B cell (primary cell): ENCODE results near the gene PCDH19. TPM values are rescaled to one million over a fixed set of nuclear protein-coding genes. Genes with fewer than 3 reads are reported as not detected.

ENCODE experiments used
- ATAC-seq: fragments of 200-7000 bp; cut with Tn5 transposase; one replicate; pipeline ENCODE4 v1.10.0; 2021; ENCODE audit warnings: low read depth, mild to moderate bottlenecking, moderate number of reproducible peaks, moderate library complexity
- CTCF ChIA-PET: fragments of 350-600 bp; sonication (Branson Sonifier 250); formaldehyde crosslinking; loops from one replicate; lab custom pipeline; 2021; ENCODE audit warnings: antibody characterized with exemption, inconsistent platforms; lab: Charles Lee
- POLR2A ChIA-PET: fragments of 350-600 bp; sonication (Branson Sonifier 250); formaldehyde crosslinking; loops from one replicate; lab custom pipeline; 2021; ENCODE audit warnings: antibody characterized with exemption; lab: Charles Lee
- DNase-seq: peaks from one replicate; pipeline ENCODE4 v3.0.0; 2013
- H2AFZ ChIP-seq: 2 replicates; pipeline ENCODE4 v1.6.1; 2012; ENCODE audit warnings: mild to moderate bottlenecking, low read depth, low read length; ENCODE audit not compliant: insufficient read depth, poor library complexity, severe bottlenecking
- H3K27ac ChIP-seq, 2 donors: 1 replicate in 1 of 2; 2 replicates in 1 of 2; pipeline ENCODE4 v1.5.1; 2012 to 2013; ENCODE audit warnings: low read length in 2 of 2, mild to moderate bottlenecking in 2 of 2, moderate library complexity in 1 of 2
- H3K27me3 ChIP-seq, 4 experiments: fragments of 200-600 bp in 1 of 4; sonication (generic) in 1 of 4; replicated peaks in 1 of 4; 1 replicate in 2 of 4; 2 replicates in 2 of 4; pipeline versions ENCODE4 v1.6.1 to v1.7.0; 2013 to 2016; ENCODE audit warnings: low read length in 3 of 4, mild to moderate bottlenecking in 2 of 4, mixed read lengths in 1 of 4, moderate library complexity in 1 of 4; ENCODE audit not compliant: insufficient read depth in 4 of 4, control insufficient read depth in 3 of 4; ENCODE audit errors: control extremely low read depth in 1 of 4
- H3K36me3 ChIP-seq, 2 experiments: replicated peaks in 1 of 2; 1 replicate in 1 of 2; 2 replicates in 1 of 2; pipeline versions ENCODE4 v1.6.1 to v1.7.1; 2013; ENCODE audit warnings: low read length in 1 of 2; ENCODE audit not compliant: insufficient read depth in 2 of 2, control insufficient read depth in 1 of 2; ENCODE audit errors: control extremely low read depth in 1 of 2, extremely low read depth in 1 of 2
- H3K4me1 ChIP-seq, 2 donors: fragments of 200-600 bp in 1 of 2; sonication (generic) in 1 of 2; 1 replicate in 1 of 2; 2 replicates in 1 of 2; pipeline versions ENCODE4 v1.5.1 to v1.6.1; 2013 to 2017; ENCODE audit warnings: low read length in 2 of 2; ENCODE audit not compliant: control insufficient read depth in 2 of 2, insufficient read depth in 2 of 2
- H3K4me2 ChIP-seq: replicated peaks from 2 replicates; pipeline ENCODE3; 2012; ENCODE audit warnings: mild to moderate bottlenecking, low read depth, low read length; ENCODE audit not compliant: poor library complexity, severe bottlenecking
- H3K4me3 ChIP-seq, 5 experiments: fragments of 200-600 bp in 1 of 5; sonication (generic) in 1 of 5; 1 replicate in 3 of 5; 2 replicates in 2 of 5; pipeline versions ENCODE4 v1.5.1 to v1.7.0; 2011 to 2016; ENCODE audit warnings: low read length in 4 of 5, mild to moderate bottlenecking in 4 of 5, low read depth in 2 of 5, control low read depth in 1 of 5, moderate library complexity in 1 of 5; ENCODE audit not compliant: insufficient read depth in 1 of 5; ENCODE audit errors: control extremely low read depth in 1 of 5, extremely low read depth in 1 of 5
- H3K79me2 ChIP-seq: fragments of 200-600 bp; sonication (generic); one replicate; pipeline ENCODE4 v1.6.0; 2016; ENCODE audit warnings: low read length; ENCODE audit not compliant: control insufficient read depth, insufficient read depth
- H3K9ac ChIP-seq: fragments of 200-600 bp; sonication (generic); 2 replicates; pipeline ENCODE4 v1.6.1; 2017; ENCODE audit warnings: mild to moderate bottlenecking, low read length, moderate library complexity
- H3K9me3 ChIP-seq, 3 donors: one replicate each; pipeline versions ENCODE4 v1.6.1 to v1.7.1; 2013; ENCODE audit warnings: low read length in 2 of 3; ENCODE audit not compliant: control insufficient read depth in 2 of 3, insufficient read depth in 1 of 3; ENCODE audit errors: control extremely low read depth in 1 of 3
- H4K20me1 ChIP-seq: 2 replicates; pipeline ENCODE4 v1.6.0; 2012; ENCODE audit warnings: mild to moderate bottlenecking, low read length; ENCODE audit not compliant: insufficient read depth, control insufficient read depth, poor library complexity, severe bottlenecking
- H3K27ac Mint-ChIP-seq: one replicate; pipeline ENCODE4 v1.8.0; 2021; ENCODE audit warnings: mixed read lengths
- H3K27me3 Mint-ChIP-seq: one replicate; pipeline ENCODE4 v1.8.0; 2021; ENCODE audit warnings: mixed read lengths
- H3K4me1 Mint-ChIP-seq: one replicate; pipeline ENCODE4 v1.8.0; 2021; ENCODE audit warnings: mixed read lengths
- H3K4me3 Mint-ChIP-seq: one replicate; pipeline ENCODE4 v1.8.0; 2021; ENCODE audit warnings: mixed read lengths
- H3K9me3 Mint-ChIP-seq: one replicate; pipeline ENCODE4 v1.8.0; 2022; ENCODE audit warnings: mixed read lengths; ENCODE audit not compliant: insufficient read depth
- CTCF ChIP-seq: fragments of 200-600 bp; IDR thresholded peaks from one replicate; pipeline ENCODE4 v1.8.0; 2022; ENCODE audit warnings: antibody characterized with exemption, mild to moderate bottlenecking
- EZH2 ChIP-seq: IDR thresholded peaks from 2 replicates; pipeline ENCODE4 v1.6.1; 2012; ENCODE audit warnings: borderline replicate concordance, low read depth, mild to moderate bottlenecking, moderate library complexity, low read length; ENCODE audit not compliant: insufficient read depth, poor library complexity, severe bottlenecking
- WGBS: methylation state at CpG from one replicate; pipeline ENCODE4 v1.1.5; 2013; ENCODE audit warnings: missing lambda C conversion rate; ENCODE audit not compliant: insufficient coverage; 5-methylcytosine and 5-hydroxymethylcytosine counted together
- intact Hi-C: fragments of 100-400 bp; cut with micrococcal nuclease; formaldehyde crosslinking; loops from one replicate; pipeline ENCODE4 v1.10.0; 2022
- polyA plus RNA-seq: library from polyadenylated mRNA; depleted of rRNA; stranded (reverse); fragments of >200 nt; gene quantifications from 2 replicates; pipeline ENCODE4 v1.2.3, GENCODE V29; 2012
- total RNA-seq, 2 donors: library from RNA; stranded (reverse); fragments of 120-200 nt in 1 of 2; gene quantifications; 1 replicate in 1 of 2; 2 replicates in 1 of 2; pipeline versions ENCODE4 v1.2.3 to v1.2.4, GENCODE V29; 2013 to 2022

The PCDH19 gene
- total and polyA plus RNA-seq, 2 donors (not counting 1 experiment from before 2014, with no cell fraction given): not detected

DNA sequence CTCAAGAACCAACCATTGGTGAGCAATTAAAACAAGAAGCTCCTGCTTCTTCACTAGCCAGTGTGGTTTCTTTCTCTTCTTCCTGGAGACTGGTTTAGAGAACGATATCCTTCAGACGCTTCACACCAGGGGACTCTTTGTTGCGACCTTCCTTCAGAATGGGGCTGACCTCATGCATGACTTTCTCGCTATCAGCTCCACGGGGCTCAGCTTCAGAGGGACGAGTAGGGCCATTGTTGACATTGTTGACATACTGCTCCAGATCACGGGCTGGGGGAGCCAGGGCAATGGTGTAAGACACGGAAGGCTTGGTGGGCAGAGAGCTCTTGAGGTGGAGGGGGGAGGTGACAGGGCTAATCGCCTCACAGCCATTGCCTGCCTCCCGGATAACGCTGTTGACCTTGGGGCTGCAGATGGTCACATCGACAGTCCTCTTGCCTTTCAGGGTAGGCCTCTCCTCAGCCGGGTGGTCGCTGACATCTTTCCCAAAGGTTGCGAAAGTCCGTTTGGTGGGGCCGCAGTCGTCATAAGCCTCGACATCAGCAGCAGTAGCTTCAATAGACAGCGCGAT, 113.8 kb downstream of the PCDH19 start:
- TF ChIP-seq CTCF (no peak), EZH2 (no peak)
- Mint-ChIP-seq H3K27me3 (no peaks in the 10 kb centered on the region), H3K27ac (no peak overlapping the region), H3K9me3 (no peaks in the 10 kb centered on the region), H3K4me3 (no peak overlapping the region), H3K4me1 (no peaks in the 10 kb centered on the region)
- ATAC-seq (no peak), DNase-seq (no peak)
- H3K9me3 ChIP-seq: peaks cover 0 to 2% (median 0%) of the 10 kb centered on the region in 3 donors
- no peaks in the 10 kb centered on the region for H4K20me1 ChIP-seq
- no peak overlapping the region for H3K4me2 ChIP-seq
- H3K4me1 ChIP-seq: no peaks in the 10 kb centered on the region
- ChIA-PET CTCF (no interaction called here), POLR2A (no interaction called here)
- H2AFZ ChIP-seq: no peak overlapping the region
- H3K36me3 ChIP-seq: no peaks in the 10 kb centered on the region
- intact Hi-C loops: no loop called here
- H3K4me3 ChIP-seq: no peak overlapping the region
- H3K27ac ChIP-seq: no peak overlapping the region
- no peaks in the 10 kb centered on the region for H3K27me3 ChIP-seq
- H3K9ac ChIP-seq: no peak overlapping the region
- H3K79me2 ChIP-seq: no peaks in the 10 kb centered on the region
- 86% methylated on average over 15 of the region's 21 CpGs for WGBS

- Histone ChIP-seq H3K4me1 (no peaks in the 10 kb centered on the region), H3K4me2 (no peak overlapping the region), H3K9ac (no peak overlapping the region), H3K27ac (no peak overlapping the region), H3K27me3 (no peaks in the 10 kb centered on the region), H3K36me3 (no peaks in the 10 kb centered on the region), H3K9me3 (peaks cover 0 to 2% (median 0%) of the 10 kb centered on the region in 3 donors), H3K4me3 (no peak overlapping the region), H3K79me2 (no peaks in the 10 kb centered on the region), H4K20me1 (no peaks in the 10 kb centered on the region), H2AFZ (no peak overlapping the region)
- WGBS: no CpG with 5 or more reads among the region's 4 CpGs
- Mint-ChIP-seq H3K27me3 (no peaks in the 10 kb centered on the region), H3K27ac (no peak overlapping the region), H3K9me3 (no peaks in the 10 kb centered on the region), H3K4me3 (no peak overlapping the region), H3K4me1 (no peaks in the 10 kb centered on the region)
- TF ChIP-seq EZH2 (no peak), CTCF (no peak)
- DNase-seq (no peak), ATAC-seq (no peak)
- intact Hi-C loops: no loop called here
- ChIA-PET POLR2A (no interaction called here), CTCF (no interaction called here)
These were observed 115.1 kb downstream of the PCDH19 start for GRCh38 chrX:100294965-100295364.
